GM10266 (cell line): ENCODE results near the gene ATP8B4.
"Not testable (repeated sequence)": the region's sequence is repeated elsewhere in the genome, so short reads cannot be mapped to it uniquely, and the experiment has no call there.

Experiments used
- DNase-seq: peaks from one replicate; pipeline ENCODE4 v3.0.0; 2012; ENCODE audit errors: extremely low spot score
- TF ChIP-seq, protein P1 (sequence below): IDR thresholded peaks from 2 replicates; pipeline ENCODE4 v1.5.1; 2012; ENCODE audit warnings: mild to moderate bottlenecking, low read depth; ENCODE audit not compliant: control insufficient read depth, insufficient read depth; ENCODE audit errors: missing control alignments

Gene ATP8B4

DNA sequence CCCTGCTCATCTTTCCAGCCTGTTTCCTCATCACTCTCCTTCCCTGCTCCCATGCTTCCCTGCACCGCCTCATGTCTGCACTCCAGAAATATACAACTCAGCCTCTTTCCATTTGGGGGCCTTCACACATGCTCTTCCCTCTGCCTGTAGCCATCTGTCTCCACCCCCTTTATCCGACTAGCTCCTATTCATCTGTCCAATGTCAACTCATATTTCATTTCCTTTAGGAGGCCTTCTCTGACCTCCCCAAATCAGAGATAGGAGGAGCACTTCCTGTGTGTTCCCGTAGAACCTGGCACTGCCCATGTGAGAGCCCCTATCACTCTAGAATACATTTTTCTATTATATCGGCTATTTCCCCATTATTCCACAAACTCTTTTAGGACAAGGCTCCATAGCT, 10.6 kb downstream of the ATP8B4 start:
- TF ChIP-seq, protein P1, sequence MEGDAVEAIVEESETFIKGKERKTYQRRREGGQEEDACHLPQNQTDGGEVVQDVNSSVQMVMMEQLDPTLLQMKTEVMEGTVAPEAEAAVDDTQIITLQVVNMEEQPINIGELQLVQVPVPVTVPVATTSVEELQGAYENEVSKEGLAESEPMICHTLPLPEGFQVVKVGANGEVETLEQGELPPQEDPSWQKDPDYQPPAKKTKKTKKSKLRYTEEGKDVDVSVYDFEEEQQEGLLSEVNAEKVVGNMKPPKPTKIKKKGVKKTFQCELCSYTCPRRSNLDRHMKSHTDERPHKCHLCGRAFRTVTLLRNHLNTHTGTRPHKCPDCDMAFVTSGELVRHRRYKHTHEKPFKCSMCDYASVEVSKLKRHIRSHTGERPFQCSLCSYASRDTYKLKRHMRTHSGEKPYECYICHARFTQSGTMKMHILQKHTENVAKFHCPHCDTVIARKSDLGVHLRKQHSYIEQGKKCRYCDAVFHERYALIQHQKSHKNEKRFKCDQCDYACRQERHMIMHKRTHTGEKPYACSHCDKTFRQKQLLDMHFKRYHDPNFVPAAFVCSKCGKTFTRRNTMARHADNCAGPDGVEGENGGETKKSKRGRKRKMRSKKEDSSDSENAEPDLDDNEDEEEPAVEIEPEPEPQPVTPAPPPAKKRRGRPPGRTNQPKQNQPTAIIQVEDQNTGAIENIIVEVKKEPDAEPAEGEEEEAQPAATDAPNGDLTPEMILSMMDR: no peak
- DNase-seq: no peak

GRCh38 chr15:50107591-50108408, 11.2 kb downstream of the ATP8B4 start:
- TF ChIP-seq, protein P1: no peak
- peak; percentile 40 for DNase-seq

DNA sequence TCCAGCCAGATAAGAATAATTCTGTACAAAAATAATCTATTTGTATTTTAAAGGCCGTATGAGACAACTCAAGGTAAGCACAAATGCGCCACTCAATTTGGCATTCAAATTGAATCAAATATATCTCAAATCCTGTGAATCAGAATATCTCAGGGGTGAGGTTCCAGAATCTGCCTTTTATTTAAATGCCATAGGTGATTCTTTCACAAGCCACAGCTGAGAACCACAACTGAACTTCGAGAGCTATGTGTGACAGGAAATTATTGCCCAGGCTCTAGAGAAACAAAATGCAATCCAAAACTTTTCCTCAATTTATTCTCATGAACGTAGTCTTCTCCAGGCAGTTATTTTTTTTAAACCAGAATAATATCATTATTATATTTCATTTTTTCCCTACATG, 11.9 kb downstream of the ATP8B4 start:
- TF ChIP-seq, protein P1: no peak
- no peak for DNase-seq

GRCh38 chr15:50106457-50106856, 12.6 kb downstream of the ATP8B4 start:
- DNase-seq: no peak
- TF ChIP-seq, protein P1: no peak

DNA sequence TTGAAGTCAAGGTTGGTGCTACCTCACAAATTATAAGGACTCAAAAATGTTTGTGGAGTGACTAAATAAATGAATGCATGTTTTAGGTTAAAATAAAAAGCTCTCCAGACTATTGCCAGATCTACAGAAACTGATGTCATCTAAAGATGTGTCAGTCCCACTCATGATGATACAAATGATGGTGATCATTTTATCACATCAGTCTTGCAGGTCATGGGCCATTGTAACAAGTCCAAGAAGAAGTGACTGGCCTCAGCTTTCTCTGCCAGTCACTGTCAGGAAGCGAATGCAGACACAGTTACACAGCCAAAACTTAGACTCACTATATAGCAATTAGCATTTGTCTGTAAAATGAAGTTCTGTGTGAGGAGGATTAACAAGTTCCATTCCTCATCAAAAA, 18.5 kb downstream of the ATP8B4 start:
- TF ChIP-seq, protein P1: no peak
- no peak for DNase-seq

DNA sequence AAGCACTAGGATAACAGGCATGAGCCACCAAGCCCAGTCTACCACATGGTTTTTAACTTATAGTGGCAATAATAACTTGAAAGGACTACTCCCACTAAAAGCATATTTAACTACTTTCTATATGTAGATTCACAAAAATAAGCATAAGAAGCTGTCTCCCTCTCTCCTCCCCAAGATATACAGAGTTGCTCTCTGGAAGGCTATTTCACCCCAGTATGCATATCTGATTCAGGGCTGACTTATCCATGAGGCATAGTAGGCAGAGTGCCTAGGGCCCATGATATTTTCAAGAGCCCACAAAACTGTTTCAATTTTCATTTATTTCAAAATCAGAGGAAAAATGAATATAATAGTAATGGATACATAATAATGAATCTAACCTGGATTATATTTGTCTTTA, 20.5 kb downstream of the ATP8B4 start:
- DNase-seq: no peak
- TF ChIP-seq, protein P1: no peak

GRCh38 chr15:50095938-50096821, 22.9 kb downstream of the ATP8B4 start:
- TF ChIP-seq, protein P1: no peak
- DNase-seq: no peak

- DNase-seq: not testable (repeated sequence)
Observed at GRCh38 chr15:50089386-50089785, 29.6 kb downstream of the ATP8B4 start.
